ENCODE data around the gene SMCO2.

DNA sequence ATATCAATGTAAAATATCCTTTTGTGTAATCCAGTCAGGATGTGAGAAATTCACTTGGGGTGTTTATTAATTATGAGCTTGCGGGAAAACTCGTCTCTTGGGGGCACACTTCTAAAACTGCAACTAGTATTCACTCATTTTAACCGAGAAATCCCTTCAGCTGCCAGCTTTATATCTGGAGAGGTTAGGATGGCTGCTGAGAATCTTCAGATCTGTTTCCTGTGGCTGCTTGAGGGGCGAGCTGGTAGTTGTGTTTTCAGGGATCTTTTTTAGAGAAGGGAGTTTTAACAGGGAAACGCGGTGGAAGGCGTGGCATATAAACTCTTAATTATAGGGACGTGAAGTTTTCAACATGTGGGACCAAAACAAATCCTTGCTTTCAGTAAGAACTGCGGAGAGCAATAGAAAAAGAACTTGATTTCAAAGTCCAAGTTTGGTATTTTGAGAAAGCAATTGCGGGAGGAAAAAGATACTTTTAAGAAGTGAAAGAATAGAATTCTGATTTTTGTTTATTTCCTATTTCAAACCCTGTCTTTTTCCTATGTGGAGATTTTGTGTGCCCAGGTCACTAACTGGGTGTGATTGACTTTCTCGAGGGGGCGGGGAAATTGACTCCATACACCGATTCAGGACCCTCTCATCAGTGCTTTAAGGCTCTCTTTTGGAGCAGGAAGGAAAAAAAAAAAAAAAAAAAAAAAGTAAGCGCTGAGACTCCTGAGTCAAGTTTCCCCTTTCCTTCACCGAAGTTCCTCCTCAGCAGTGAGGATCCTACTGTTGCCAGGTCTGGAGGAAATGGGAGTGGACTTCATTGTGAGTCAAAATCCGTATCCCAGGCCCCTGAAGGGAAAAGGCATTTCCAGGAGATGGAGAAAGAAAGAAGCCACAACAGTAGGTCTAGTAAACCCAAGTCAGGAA is 78.6 kb downstream of the SMCO2 start:
- TF ChIP-seq, protein P1, sequence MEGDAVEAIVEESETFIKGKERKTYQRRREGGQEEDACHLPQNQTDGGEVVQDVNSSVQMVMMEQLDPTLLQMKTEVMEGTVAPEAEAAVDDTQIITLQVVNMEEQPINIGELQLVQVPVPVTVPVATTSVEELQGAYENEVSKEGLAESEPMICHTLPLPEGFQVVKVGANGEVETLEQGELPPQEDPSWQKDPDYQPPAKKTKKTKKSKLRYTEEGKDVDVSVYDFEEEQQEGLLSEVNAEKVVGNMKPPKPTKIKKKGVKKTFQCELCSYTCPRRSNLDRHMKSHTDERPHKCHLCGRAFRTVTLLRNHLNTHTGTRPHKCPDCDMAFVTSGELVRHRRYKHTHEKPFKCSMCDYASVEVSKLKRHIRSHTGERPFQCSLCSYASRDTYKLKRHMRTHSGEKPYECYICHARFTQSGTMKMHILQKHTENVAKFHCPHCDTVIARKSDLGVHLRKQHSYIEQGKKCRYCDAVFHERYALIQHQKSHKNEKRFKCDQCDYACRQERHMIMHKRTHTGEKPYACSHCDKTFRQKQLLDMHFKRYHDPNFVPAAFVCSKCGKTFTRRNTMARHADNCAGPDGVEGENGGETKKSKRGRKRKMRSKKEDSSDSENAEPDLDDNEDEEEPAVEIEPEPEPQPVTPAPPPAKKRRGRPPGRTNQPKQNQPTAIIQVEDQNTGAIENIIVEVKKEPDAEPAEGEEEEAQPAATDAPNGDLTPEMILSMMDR (IDR thresholded peaks at IDR 0.05), result peak in 1 of 3 donors; percentile 19
- TF ChIP-seq EP300 (IDR thresholded peaks at IDR 0.05), result no peak
